ENCODE data around the gene BAZ1A. TPM values are rescaled to one million over a fixed set of nuclear protein-coding genes. Genes with fewer than 3 reads are reported as not detected.

Gene BAZ1A, protein sequence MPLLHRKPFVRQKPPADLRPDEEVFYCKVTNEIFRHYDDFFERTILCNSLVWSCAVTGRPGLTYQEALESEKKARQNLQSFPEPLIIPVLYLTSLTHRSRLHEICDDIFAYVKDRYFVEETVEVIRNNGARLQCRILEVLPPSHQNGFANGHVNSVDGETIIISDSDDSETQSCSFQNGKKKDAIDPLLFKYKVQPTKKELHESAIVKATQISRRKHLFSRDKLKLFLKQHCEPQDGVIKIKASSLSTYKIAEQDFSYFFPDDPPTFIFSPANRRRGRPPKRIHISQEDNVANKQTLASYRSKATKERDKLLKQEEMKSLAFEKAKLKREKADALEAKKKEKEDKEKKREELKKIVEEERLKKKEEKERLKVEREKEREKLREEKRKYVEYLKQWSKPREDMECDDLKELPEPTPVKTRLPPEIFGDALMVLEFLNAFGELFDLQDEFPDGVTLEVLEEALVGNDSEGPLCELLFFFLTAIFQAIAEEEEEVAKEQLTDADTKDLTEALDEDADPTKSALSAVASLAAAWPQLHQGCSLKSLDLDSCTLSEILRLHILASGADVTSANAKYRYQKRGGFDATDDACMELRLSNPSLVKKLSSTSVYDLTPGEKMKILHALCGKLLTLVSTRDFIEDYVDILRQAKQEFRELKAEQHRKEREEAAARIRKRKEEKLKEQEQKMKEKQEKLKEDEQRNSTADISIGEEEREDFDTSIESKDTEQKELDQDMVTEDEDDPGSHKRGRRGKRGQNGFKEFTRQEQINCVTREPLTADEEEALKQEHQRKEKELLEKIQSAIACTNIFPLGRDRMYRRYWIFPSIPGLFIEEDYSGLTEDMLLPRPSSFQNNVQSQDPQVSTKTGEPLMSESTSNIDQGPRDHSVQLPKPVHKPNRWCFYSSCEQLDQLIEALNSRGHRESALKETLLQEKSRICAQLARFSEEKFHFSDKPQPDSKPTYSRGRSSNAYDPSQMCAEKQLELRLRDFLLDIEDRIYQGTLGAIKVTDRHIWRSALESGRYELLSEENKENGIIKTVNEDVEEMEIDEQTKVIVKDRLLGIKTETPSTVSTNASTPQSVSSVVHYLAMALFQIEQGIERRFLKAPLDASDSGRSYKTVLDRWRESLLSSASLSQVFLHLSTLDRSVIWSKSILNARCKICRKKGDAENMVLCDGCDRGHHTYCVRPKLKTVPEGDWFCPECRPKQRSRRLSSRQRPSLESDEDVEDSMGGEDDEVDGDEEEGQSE (N-terminal part only)
- 41.2 and 42.8 TPM in 2 replicates for total RNA-seq
- long read RNA-seq, partial matches to known transcripts: 16 of 19 reads
- long read RNA-seq, other reads (novel, unspliced or antisense): 3 of 19 reads

DNA sequence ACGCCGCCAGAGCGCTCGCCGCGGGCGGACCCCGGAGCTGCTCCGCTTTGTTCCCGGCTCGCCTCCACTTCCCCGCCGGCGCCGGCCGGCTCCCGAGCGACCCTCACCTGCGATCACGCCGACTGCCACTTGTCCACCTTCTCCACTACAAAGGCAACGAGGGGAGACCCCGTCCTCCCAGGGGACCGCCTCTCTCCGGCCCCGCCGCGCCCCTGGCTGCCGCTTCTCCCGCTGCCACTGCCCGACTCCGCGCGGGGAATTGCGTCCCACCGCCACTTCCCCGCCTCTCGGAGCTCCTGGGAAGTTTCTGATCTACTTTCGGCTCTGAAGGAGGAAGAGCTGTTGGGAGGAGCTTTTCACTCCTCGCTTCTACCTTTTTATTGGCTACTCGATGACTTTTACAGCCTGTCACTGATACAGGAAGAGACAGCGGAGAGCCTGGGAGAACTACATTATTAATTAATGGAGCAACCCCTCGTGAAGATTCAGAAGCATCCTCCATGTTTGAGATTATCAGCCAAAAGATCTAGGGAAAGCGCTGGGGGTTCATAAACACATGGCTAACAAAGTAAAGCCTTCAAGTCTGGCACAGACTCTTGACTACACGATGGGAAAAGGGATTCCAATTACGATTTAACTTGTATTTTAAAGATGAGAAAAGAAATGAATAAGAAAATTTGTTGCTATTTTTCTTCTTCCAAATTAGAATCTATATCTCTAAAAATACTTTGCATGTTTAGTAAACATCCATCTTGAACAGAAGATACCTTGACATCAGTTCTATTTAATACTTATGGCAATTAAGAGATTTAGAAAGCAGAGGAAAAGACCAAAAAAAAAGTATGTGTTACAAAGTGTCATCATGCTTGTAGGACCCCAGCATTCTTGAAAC lies at the start of gene BAZ1A:
Gene BAZ1A (minus strand): TSS at position 330 of the 892 bp plus-strand sequence. CDS start 756 bp downstream, outside the sequence.
- H3K27ac Mint-ChIP-seq: peak within 1 kb of the TSS; percentile 99
- peak within 1 kb of the TSS; percentile 99 for H3K4me3 Mint-ChIP-seq (ENCODE audit: low read depth)
- H3K9me3 Mint-ChIP-seq (ENCODE audit: low read depth): no peaks in the 10 kb centered on the region
- H3K4me1 Mint-ChIP-seq (ENCODE audit: low read depth): peaks cover 19% of the 10 kb centered on the region
- TF ChIP-seq, protein P1, sequence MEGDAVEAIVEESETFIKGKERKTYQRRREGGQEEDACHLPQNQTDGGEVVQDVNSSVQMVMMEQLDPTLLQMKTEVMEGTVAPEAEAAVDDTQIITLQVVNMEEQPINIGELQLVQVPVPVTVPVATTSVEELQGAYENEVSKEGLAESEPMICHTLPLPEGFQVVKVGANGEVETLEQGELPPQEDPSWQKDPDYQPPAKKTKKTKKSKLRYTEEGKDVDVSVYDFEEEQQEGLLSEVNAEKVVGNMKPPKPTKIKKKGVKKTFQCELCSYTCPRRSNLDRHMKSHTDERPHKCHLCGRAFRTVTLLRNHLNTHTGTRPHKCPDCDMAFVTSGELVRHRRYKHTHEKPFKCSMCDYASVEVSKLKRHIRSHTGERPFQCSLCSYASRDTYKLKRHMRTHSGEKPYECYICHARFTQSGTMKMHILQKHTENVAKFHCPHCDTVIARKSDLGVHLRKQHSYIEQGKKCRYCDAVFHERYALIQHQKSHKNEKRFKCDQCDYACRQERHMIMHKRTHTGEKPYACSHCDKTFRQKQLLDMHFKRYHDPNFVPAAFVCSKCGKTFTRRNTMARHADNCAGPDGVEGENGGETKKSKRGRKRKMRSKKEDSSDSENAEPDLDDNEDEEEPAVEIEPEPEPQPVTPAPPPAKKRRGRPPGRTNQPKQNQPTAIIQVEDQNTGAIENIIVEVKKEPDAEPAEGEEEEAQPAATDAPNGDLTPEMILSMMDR (IDR thresholded peaks at IDR 0.05; ENCODE audit: unreplicated experiment): peak; percentile 28
- peak; percentile 56 for DNase-seq (ENCODE audit: low spot score, unreplicated experiment)
- H3K36me3 Mint-ChIP-seq (ENCODE audit: insufficient read depth): peaks cover 3% of the 10 kb centered on the region
- no peaks in the 10 kb centered on the region for H3K27me3 Mint-ChIP-seq

DNA sequence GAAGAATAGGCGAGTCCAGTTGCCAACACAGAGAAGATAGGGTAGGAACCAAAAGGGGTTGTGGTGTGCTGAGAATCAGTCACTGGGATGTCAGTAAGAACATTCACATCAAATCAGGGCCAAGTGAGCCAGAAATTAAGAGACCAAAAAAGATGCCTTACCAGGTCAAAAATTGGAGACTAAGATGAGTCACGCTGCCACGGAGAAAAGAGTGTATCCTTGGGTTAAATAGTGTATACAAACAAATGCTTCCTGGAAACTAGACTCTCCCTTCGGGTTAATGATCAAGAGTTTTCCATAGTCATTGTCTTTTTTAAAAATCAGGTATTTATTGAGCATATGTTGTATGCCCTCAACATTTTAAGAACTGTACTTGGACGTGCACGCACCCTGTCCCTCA lies 45.2 kb upstream of the BAZ1A start:
- no peaks in the 10 kb centered on the region for H3K27me3 Mint-ChIP-seq
- no peak for DNase-seq (ENCODE audit: low spot score, unreplicated experiment)
- no peaks in the 10 kb centered on the region for H3K4me1 Mint-ChIP-seq (ENCODE audit: low read depth)
- no peaks in the 10 kb centered on the region for H3K36me3 Mint-ChIP-seq (ENCODE audit: insufficient read depth)
- H3K4me3 Mint-ChIP-seq (ENCODE audit: low read depth): no peak overlapping the region
- peaks cover 3% of the 10 kb centered on the region for H3K9me3 Mint-ChIP-seq (ENCODE audit: low read depth)
- TF ChIP-seq, protein P1 (IDR thresholded peaks at IDR 0.05; ENCODE audit: unreplicated experiment): no peak
- H3K27ac Mint-ChIP-seq: no peak overlapping the region

DNA sequence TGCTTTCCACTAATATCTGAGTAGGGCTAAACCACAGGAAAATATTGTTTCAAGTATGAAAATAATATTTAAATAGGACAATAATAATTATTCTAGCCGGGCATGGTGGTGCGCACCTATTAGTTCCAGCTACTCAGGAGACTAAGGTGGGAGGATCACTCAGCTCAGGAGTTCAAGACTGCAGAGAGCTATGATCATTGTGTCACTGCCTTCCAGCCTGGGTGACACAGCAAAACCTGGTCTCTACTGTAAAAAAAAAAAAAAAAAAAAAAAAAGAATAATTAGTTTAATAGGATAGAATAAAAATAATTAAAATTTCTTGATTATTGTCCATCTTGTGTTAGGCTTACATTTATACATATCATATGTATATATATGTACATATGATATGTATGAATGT lies 38.5 kb upstream of the BAZ1A start:
- no peak for DNase-seq (ENCODE audit: low spot score, unreplicated experiment)
- Mint-ChIP-seq H3K27ac (no peak overlapping the region), H3K27me3 (no peaks in the 10 kb centered on the region), H3K4me1 (ENCODE audit: low read depth) (no peaks in the 10 kb centered on the region), H3K9me3 (ENCODE audit: low read depth) (no peaks in the 10 kb centered on the region), H3K4me3 (ENCODE audit: low read depth) (no peak overlapping the region), H3K36me3 (ENCODE audit: insufficient read depth) (no peaks in the 10 kb centered on the region)
- TF ChIP-seq, protein P1 (IDR thresholded peaks at IDR 0.05; ENCODE audit: unreplicated experiment): no peak

DNA sequence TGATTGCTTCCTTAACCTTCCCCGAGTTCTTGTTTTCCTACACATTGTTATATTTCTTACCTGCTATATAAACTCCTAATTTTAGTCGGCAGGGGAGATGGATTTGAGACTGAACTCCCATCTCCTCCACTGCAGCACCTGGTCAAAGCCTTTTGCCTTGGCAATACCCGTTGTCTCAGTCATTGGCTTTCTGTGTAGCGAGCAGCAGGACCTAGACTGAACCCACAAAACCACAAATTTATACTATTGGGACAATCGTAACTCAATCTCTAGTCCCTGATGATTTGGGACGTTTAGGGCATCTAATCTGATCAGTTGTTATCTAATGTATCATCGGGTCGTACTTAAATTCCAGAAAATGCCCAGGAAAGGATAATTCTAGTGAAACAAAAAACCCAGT lies 37.8 kb upstream of the BAZ1A start:
- H3K27ac Mint-ChIP-seq: no peak overlapping the region
- TF ChIP-seq, protein P1 (IDR thresholded peaks at IDR 0.05; ENCODE audit: unreplicated experiment): no peak
- no peak overlapping the region for H3K4me3 Mint-ChIP-seq (ENCODE audit: low read depth)
- no peaks in the 10 kb centered on the region for H3K36me3 Mint-ChIP-seq (ENCODE audit: insufficient read depth)
- DNase-seq (ENCODE audit: low spot score, unreplicated experiment): no peak
- H3K27me3 Mint-ChIP-seq: no peaks in the 10 kb centered on the region
- no peaks in the 10 kb centered on the region for H3K9me3 Mint-ChIP-seq (ENCODE audit: low read depth)
- no peaks in the 10 kb centered on the region for H3K4me1 Mint-ChIP-seq (ENCODE audit: low read depth)
